GM18867 (cell line): Measurements from ENCODE around the gene TDRD10.

Experiments
- ATAC-seq: cut with Tn5 transposase; IDR thresholded peaks from one replicate; pipeline ENCODE4 v1.9.1; 2021; ENCODE audit warnings: mild to moderate bottlenecking, moderate library complexity; ENCODE audit not compliant: unreplicated experiment

TDRD10 gene, protein sequence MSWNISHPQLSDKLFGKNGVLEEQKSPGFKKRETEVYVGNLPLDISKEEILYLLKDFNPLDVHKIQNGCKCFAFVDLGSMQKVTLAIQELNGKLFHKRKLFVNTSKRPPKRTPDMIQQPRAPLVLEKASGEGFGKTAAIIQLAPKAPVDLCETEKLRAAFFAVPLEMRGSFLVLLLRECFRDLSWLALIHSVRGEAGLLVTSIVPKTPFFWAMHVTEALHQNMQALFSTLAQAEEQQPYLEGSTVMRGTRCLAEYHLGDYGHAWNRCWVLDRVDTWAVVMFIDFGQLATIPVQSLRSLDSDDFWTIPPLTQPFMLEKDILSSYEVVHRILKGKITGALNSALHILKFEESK

DNA sequence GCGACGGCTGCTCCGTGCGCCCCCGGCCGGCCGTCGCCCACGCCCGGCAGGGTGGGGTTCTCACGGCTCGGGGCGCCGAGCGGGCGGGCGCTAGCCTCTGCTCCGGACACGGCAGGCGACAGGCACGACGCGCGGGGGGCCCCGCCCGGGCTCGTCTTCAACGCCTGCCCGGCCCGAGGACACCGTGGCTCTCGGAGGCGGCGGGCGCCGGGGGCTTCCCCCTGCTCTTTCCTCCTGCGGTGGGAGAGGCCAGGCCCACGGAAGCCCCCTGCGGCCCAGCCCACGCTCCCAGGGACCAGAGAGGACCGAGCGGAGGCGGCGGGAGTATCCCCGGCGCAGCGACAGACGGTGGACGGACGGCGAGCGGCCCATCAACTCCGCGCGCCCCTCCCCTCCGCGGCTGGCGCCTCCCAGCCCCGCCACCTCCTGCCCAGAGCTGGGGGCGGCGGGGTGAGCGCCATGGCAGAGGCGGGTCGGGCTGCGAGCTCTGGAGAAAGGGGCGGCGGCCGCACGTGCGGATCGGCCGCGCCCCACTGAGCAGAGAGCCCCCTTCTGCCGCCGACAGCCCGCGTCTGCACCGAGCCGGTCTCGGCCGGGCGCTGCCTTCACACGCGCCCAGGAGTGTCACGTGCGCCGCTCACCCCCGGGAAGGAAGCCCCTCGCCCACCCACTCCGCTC, at the start of gene TDRD10, which contains the start of gene SHE:
Gene TDRD10, plus strand, starts transcription at position 154 of the 678 bp plus-strand sequence. CDS start 4,685 bp downstream, outside the sequence.
Gene SHE, minus strand, starts transcription at position 347 of the 678 bp plus-strand sequence. CDS start 386 bp downstream, outside the sequence.
- no peak for ATAC-seq

DNA sequence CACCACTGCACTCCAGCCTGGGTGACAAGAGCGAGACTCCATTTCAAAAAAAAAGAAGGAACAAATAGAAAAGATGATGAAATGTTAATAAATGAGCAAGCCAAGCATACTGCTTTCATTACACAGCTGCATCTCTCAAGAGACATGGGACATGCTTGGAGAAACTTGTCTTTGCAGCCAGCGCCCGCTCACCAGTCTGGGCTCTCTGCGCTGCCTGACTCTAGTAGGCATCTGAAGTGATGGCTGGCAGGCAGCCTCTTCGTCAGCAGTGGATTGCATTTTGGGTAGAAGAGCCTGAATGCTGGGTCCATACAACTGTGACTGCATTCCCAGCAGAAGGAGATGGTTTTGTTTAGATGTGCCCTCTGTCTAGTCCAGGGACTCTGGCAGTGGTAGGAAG, 48.9 kb upstream of the TDRD10 start:
- no peak for ATAC-seq

DNA sequence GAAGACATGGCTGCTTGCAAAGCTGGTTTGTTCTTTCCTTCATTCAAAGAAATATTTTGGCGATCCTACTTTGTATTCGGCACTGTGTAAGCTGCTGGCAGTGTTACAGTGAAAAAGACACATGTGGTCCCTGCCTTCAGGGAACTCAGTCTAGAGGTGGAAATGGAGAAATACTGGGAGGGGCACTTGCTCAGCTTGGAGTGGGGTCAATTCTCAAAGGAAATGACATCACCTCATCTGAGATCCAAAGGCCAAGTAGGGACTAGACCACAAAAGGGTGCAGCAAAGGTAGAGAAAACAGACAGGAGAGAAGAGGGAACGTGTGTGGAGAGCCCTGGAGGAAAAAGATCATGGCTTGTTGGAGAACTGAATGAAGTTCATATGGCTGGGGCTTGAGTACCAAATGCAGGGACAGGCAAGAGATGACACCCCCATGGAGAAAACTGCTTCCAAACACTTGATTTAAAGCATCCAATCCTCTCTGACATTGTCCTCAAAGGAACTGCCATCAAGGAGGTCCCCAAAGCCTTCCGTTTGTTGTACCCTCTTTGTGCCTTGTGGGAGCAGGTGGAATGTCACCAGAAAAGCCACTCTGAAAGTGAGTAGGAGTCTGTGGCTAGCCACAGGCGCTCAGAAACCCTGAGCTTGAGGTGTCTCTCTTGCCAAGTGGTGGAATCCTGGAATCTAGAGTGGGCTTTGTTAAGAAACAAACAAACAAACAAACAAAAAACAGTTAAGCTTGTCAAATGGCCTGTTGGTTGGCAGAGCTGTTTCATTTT, 48.3 kb upstream of the TDRD10 start:
- no peak for ATAC-seq

DNA sequence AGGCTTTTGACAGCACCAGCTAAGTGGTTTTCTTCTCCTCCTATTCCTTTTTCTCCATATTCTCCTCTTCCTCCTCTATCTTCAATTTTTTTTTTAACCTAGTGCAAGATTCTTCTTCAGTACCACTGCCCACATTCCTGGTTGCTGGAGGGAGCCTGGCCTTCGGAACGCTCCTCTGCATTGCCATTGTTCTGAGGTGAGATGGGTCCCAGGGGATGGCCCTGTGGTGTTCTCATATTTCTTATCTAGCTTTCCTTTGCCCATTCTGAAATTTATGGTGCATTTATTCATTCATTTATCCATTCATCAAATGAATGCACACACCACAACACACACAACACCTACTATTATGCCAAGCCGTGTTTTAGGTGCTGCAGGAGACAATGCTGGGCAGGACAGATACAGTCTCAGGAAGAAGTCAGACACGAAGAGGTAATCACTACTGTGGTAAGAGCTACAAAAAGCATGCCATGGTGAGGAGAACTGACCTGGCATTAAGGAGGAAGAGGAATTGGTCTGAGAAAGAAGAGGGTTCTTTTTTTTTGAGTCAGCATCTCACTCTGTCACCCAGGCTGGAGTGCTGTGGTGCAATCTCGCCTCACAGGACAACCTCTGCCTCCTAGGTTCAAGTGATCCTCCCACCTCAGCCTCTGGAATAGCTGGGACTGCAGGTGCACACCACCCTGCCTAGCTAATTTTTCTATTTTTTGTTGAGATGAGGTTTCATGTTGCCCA, 47.5 kb upstream of the TDRD10 start:
- ATAC-seq = no peak

DNA sequence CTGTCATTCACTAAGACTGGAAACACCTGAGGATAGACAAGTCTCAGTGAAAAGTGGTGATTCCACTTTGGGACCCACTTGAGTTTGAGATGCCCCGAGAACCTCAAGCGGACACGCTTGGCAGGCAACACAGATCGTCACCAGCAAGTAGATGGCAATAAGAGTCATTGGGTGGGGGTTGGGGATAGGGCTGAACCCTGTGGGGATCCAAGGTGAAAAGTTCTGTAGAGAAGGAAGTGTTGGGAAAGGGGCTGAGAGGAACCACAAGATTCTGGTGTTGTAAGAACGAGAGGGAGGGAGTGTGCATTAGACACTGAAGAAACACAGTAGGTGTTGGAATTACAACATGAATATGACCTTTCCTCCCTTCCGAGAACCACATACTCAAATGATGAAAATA, 45.4 kb upstream of the TDRD10 start:
- ATAC-seq = no peak

DNA sequence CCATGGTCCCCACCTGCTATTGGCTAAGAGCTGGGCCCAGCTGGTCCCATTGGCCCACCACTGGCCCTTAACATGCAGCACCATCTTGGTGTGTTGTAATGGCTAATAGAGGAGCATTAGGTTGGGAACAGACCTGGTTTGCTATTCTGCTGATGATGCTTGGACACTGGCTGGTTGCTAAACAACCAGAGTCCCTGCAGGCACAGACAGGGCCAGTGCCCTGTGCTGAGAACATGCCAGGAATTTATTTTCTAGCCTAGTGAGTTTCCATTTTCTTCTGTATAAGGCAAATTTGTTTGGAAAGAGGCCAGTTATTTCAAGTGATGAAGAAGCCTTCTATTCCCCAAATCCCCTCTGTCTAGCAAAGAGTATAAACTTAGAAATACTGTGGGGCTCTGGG, 42.9 kb upstream of the TDRD10 start:
- ATAC-seq = no peak

DNA sequence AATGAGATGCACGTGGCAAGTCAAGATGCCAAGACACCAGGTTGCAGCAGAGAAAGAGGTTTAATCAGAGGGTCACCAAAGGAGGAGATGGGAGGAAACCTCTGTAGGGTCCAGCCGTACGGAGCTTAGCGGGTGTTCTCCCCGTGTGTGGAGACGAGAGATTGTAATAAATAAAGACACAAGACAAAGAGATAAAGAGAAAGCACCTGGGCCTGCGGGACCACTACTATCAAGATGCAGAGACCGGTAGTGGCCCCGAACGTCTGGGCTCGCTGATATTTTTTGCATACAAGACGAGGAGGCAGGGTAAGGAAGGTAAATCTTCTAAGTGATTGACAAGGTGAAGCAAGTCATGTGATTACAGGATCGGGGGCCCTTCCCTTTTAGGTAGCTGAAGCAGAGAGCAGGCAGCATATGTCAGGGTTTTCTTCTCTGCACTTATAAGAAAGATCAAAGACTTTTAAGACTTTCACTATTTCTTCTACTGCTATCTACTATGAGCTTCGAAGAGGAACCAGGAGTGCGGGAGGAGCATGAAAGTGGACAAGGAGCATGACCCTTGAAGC, 41.2 kb upstream of the TDRD10 start:
- no peak for ATAC-seq

DNA sequence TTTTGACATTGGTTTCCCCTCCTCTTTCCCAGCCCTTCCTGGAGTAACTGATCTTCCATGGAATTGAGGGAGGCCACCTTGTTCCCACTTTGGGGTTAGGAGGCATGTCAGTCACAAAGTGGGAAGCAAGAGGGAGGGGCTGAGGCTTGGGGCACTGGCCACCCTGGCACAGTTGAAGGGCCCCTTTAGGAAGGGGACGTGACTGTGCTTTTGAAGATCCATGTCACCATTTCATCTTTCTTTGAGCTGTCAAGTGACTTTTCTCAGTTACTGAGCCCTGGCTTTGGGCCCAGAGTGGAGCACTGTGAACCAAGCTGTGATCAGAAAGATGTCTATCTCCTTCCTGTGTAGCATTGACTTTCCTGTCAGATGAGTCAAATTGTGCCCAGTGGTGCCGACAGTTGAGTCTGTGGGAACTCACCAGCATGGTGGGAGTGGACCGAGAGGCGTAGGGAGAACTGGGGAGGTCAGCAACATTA, 38.5 kb upstream of the TDRD10 start:
- no peak for ATAC-seq

DNA sequence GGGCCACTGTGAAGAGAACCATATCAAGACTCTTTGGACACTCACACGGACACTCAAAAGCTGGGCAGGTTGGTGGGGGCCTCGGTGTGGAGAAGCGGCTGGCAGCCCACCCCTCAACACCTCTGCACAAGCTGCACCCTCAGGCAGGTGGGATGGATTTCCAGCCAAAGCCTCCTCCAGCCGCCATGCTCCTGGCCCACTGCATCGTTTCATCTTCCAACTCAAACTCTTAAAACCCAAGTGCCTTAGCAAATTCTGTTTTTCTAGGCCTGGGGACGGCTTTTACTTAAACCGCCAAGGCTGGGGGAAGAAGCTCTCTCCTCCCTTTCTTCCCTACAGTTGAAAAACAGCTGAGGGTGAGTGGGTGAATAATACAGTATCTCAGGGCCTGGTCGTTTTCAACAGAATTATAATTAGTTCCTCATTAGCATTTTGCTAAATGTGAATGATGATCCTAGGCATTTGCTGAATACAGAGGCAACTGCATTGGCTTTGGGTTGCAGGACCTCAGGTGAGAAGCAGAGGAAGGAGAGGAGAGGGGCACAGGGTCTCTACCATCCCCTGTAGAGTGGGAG, 36.3 kb upstream of the TDRD10 start:
- no peak for ATAC-seq

DNA sequence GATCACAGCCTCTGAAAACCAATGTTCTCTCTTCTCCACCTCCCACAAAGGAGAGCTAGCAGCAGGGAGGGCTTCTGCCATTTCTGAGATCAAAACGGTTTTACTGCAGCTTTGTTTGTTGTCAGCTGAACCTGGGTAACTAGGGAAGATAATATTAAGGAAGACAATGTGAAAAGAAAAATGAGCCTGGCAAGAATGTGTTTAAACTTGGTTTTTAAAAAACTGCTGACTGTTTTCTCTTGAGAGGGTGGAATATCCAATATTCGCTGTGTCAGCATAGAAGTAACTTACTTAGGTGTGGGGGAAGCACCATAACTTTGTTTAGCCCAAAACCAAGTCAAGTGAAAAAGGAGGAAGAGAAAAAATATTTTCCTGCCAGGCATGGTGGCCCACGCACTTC, 35.8 kb upstream of the TDRD10 start:
- no peak for ATAC-seq

DNA sequence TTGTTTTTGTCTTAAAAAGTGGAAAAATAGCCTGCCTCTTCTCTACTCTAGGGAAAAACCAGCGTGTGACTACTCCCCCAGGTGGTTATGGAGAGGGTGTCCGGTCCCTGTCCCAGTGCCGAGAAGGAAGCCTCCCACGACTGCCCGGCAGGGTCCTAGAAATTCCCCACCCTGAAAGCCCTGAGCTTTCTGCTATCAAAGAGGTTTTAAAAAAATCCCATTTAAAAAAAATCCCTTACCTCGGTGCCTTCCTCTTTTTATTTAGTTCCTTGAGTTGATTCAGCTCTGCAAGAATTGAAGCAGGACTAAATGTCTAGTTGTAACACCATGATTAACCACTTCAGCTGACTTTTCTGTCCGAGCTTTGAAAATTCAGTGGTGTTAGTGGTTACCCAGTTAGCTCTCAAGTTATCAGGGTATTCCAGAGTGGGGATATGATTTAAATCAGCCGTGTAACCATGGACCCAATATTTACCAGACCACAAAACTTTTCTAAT, 35.0 kb upstream of the TDRD10 start:
- ATAC-seq = no peak

DNA sequence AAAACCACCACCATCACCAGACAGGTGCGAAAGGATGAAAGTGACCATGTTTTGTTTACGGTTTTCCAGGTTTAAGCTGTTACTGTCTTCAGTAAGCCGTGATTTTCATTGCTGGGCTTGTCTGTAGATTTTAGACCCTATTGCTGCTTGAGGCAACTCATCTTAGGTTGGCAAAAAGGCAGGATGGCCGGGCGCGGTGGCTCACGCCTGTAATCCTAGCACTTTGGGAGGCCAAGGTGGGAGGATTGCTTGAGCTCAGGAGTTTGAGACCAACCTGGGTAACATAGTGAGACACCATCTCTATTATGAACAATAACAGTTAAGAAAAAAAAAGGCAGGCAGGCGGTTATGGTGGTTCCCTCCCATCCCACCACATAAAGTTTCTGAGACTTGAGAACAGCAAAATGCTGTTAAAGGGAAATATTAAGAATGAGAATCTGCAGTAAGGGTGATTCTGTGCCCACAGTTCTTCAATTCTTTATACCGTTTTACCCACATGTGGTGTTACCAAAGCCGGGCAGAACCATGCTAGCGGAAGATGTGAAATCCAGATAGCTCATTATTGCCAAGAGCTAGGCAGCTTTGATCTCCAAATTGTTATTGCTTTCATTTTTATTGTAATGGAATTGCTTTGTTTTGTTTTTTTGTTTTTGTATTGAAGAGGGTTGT, 34.5 kb upstream of the TDRD10 start:
- ATAC-seq = no peak

DNA sequence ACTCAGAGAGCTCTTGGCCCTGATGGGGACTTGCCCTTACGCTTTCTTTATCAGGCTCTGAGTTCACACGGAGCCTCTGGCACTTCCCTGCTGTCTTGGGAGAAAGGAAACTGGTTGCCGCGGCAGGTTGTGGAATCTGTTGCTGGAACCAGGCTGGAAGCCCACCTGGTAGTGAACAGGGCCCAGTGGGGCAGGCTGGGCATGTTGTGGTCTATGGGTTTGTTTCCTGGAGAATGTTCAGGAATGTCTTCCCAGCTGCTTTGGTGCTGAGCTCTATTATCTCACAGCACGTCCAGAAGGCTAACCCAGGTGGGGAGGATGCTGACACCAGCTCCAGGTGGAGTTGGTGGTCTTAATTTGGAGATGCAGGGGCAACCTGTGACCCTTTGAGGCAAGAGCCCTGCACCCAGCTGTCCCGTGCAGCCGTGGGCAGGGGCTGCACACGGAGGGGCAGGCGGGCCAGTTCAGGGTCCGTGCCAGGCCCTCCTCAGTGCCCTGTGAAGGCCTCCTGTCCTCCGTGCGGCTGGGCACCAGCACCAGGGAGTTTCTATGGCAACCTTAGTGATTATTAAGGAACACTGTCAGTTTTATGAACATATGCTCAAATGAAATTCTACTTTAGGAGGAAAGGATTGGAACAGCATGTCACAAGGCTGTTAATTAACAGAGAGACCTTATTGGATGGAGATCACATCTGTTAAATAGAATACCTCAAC, 33.3 kb upstream of the TDRD10 start:
- ATAC-seq = no peak

DNA sequence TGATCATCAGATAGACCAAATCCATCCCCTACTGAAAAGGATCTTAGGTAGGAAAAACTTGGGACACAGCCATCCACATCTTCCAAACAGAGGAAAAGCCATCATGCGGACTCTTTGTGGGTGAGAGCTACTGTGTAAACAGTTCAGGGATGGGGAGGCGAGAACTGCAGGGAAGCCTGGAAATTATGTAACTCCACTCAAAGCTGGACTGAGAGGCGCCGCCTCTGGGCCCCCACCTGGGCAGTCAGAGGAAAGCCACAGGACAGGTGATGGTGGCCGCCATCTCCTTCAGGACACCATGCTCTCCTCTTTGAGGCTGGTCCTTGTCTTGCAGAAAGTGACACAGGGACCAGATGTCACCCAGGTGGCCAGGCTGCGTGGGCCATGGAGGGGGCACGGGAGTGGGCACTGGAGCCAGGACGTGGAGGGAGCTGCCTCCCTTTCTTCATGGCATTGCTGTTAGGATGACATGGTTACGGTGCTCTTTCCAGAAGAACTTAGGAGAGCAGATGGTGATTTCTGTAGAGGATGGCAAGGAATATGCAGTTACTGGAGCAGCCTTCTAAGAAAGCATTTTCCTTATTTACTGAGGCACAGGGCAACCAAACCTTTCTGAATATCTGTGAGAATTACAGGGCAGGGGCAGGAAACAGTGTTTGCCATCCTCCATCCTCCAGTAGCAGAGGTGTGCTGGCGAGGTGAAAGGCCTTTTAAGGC, 32.0 kb upstream of the TDRD10 start:
- ATAC-seq = no peak

DNA sequence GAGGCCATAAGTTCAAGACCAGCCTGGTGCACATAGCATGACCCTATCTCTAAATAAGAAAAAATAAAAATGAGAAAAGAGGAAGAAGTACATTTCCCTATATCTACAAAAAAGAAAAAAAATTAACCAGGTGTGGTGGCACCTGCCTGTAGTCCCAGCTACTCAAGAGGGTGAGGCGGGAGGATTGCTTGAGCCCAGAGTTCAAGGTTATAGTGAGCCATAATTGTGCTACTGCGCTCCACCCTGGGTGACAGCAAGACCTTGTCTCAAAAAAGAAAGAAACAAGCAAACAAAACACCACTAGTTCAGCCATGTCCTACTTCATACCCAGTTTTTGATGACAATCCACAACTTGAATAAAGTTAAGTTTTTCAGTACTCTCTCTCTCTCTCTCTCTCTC, 30.7 kb upstream of the TDRD10 start:
- no peak for ATAC-seq

DNA sequence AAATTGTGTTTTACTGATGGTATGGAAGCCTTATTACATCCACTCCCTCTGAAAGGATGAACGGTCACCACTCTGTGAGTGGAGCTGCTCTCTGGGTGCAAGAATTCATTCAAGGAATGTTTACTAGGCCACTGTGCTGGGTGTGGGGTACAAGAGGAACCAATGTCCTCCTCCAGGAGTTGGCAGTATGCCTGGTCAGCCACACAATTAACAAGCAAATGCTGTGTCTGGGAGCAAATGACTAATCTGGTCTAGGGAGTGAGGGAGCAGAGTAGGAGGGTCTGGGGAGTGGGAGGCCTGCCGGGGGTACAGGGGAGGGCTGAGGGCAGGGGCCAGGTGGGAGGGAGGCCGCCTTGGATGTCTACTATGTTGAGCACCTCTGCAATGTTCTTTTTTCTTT, 27.2 kb upstream of the TDRD10 start:
- ATAC-seq = no peak

DNA sequence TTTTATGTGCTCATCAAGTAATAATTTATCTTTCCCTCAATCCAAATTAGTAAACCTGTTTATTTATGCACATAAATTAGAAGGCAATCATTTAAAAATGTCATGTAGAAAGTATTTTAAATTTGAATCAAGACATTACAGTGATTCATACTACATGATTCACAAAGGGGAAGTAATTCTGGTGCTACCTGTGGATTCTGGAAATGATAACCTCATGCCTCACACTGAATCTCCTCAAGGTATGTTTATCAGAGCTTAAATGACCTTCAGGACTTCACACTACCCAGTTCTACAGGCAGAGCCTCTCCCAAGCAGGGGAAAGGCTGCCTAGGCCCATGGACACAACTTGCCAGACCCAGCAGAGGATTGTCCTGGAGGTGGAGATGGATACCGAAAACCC, 25.2 kb upstream of the TDRD10 start:
- no peak for ATAC-seq

DNA sequence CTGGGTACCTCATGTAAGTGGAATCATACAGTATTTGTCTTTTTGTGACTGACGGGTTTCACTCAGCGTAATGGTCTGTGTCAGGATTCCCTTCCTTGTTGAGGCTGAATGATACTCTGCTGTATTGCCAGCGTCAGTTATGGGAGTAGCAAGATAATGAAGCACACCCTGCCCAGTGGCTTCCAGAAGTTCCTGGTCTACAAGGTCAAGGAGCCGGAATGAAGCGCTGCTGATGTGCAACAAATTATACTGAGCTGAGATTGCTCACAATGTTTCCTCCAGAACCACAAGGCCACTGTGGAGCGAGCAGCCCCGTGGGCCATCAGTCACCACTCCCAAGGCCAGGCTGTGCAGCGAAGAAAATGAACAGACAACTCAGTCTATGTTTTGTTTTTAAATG, 24.0 kb upstream of the TDRD10 start:
- no peak for ATAC-seq
